ENCODE results near the gene ACYP2. TPM values are rescaled to one million over a fixed set of nuclear protein-coding genes. Genes with fewer than 3 reads are reported as not detected.

ACYP2 gene
- total and polyA plus RNA-seq, 12 donors = 36.9 to 101 (median 53.1) TPM

- TF ChIP-seq POLR2A (IDR thresholded peaks at IDR 0.05) = no peak
- no peak for TF ChIP-seq CTCF (IDR thresholded peaks at IDR 0.05)
- no peak for DNase-seq
- WGBS, 4 donors = 90 to 95% (median 93%) methylated on average over 5 of the region's 5 CpGs
- Histone ChIP-seq H3K36me3 (replicated peaks in 1 of 2) (no peaks in the 10 kb centered on the region), H3K27ac (no peak overlapping the region), H3K27me3 (no peaks in the 10 kb centered on the region), H3K9me3 (replicated peaks in 1 of 3) (no peaks in the 10 kb centered on the region), H3K4me1 (replicated peaks in 1 of 2) (no peaks in the 10 kb centered on the region), H3K4me3 (no peak overlapping the region)
- intact Hi-C loops (cut with DNase I) = loop anchor here in 1 of 2 donors (10.0 kb wide), 1 partner anchor 308 kb away; no protein-coding TSS in a partner anchor
Measured at GRCh38 chr2:54196646-54197045, 81.2 kb downstream of the ACYP2 start.

- TF ChIP-seq CTCF (IDR thresholded peaks at IDR 0.05) (no peak), POLR2A (IDR thresholded peaks at IDR 0.05) (no peak)
- intact Hi-C loops (cut with DNase I) = no loop called here
- Histone ChIP-seq H3K36me3 (replicated peaks in 1 of 2) (no peaks in the 10 kb centered on the region), H3K9me3 (replicated peaks in 1 of 3) (no peaks in the 10 kb centered on the region), H3K27me3 (no peaks in the 10 kb centered on the region), H3K4me1 (replicated peaks in 1 of 2) (peaks cover 27 to 29% of the 10 kb centered on the region in 2 donors), H3K27ac (no peak overlapping the region), H3K4me3 (no peak overlapping the region)
- no peak for DNase-seq
- 68 to 83% (median 78%) methylated on average over 2 of the region's 2 CpGs for WGBS, 4 donors
Measured at GRCh38 chr2:54204476-54204875, 89.1 kb downstream of the ACYP2 start.

- DNase-seq = no peak
- H3K4me3 ChIP-seq = no peak overlapping the region
- H3K36me3 ChIP-seq (replicated peaks in 1 of 2) = no peaks in the 10 kb centered on the region
- intact Hi-C loops (cut with DNase I) = no loop called here
- WGBS, 4 donors = 17 to 23% (median 22%) methylated on average over 2 of the region's 2 CpGs
- peak; percentile 34 to 75 (median 58) for TF ChIP-seq CTCF (IDR thresholded peaks at IDR 0.05)
- no peak for TF ChIP-seq POLR2A (IDR thresholded peaks at IDR 0.05)
- peak overlapping the region in 1 of 5 donors; percentile 78 for H3K27ac ChIP-seq
- peaks cover 27 to 29% of the 10 kb centered on the region in 2 donors for H3K4me1 ChIP-seq (replicated peaks in 1 of 2)
- H3K27me3 ChIP-seq = no peaks in the 10 kb centered on the region
- no peaks in the 10 kb centered on the region for H3K9me3 ChIP-seq (replicated peaks in 1 of 3)
Measured at GRCh38 chr2:54206596-54206995, 91.2 kb downstream of the ACYP2 start.

- peaks cover 35 to 40% of the 10 kb centered on the region in 2 donors for H3K4me1 ChIP-seq (replicated peaks in 1 of 2)
- peak in 1 of 7 donors; percentile 14 for DNase-seq
- TF ChIP-seq POLR2A (IDR thresholded peaks at IDR 0.05) (no peak), CTCF (IDR thresholded peaks at IDR 0.05) (no peak)
- H3K27ac ChIP-seq = peak overlapping the region in 4 of 5 donors; percentile 44 to 78 (median 64)
- intact Hi-C loops (cut with DNase I) = no loop called here
- no peaks in the 10 kb centered on the region for H3K9me3 ChIP-seq (replicated peaks in 1 of 3)
- H3K4me3 ChIP-seq = no peak overlapping the region
- no peaks in the 10 kb centered on the region for H3K36me3 ChIP-seq (replicated peaks in 1 of 2)
- no peaks in the 10 kb centered on the region for H3K27me3 ChIP-seq
- WGBS, 4 donors = 15 to 25% (median 21%) methylated on average over 3 of the region's 3 CpGs
Measured at GRCh38 chr2:54207666-54208195, 92.3 kb downstream of the ACYP2 start.
